DOHH2 (cell line): ENCODE data around the gene HOXA13.

Source experiments
- EZH2phosphoT487 ChIP-seq: fragments of 200-600 bp; sonication (generic); IDR thresholded peaks from 2 replicates; pipeline ENCODE4 v1.6.1; 2017; ENCODE audit warnings: borderline replicate concordance, mild to moderate bottlenecking, antibody characterized with exemption, low read length, moderate library complexity, mixed read lengths
- TF ChIP-seq, protein P1 (sequence below): fragments of 200-600 bp; sonication (generic); IDR thresholded peaks from one replicate; pipeline ENCODE4 v1.5.1; 2014; ENCODE audit warnings: antibody characterized with exemption, mild to moderate bottlenecking, low read depth, low read length; ENCODE audit not compliant: poor library complexity, severe bottlenecking

DNA sequence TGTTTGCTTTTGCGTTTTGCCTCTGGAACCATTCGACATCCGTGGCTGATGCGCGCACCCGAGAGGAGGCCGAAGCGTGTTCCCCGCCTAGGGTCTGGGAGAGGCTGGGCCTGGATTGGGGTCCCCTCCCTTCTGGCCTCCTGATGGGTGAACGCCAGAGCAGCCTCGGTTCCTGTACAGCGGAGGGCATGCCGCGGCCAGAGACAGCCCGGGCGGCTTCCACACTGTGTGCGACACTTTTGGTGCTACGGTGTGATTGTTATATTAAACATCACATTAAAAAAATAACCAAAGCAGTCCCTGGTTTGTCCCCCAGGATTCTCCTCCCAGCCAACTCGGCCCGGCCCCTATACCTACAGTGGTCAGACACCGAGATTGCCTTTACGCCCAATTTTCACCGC lies 39.7 kb downstream of the HOXA13 start:
- TF ChIP-seq, protein P1, sequence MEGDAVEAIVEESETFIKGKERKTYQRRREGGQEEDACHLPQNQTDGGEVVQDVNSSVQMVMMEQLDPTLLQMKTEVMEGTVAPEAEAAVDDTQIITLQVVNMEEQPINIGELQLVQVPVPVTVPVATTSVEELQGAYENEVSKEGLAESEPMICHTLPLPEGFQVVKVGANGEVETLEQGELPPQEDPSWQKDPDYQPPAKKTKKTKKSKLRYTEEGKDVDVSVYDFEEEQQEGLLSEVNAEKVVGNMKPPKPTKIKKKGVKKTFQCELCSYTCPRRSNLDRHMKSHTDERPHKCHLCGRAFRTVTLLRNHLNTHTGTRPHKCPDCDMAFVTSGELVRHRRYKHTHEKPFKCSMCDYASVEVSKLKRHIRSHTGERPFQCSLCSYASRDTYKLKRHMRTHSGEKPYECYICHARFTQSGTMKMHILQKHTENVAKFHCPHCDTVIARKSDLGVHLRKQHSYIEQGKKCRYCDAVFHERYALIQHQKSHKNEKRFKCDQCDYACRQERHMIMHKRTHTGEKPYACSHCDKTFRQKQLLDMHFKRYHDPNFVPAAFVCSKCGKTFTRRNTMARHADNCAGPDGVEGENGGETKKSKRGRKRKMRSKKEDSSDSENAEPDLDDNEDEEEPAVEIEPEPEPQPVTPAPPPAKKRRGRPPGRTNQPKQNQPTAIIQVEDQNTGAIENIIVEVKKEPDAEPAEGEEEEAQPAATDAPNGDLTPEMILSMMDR: no peak
- no peak for TF ChIP-seq EZH2phosphoT487
